Spleen (tissue), 11 donors: Measurements from ENCODE around the gene NXPH4. TPM values are rescaled to one million over a fixed set of nuclear protein-coding genes. Genes with fewer than 3 reads are reported as not detected.

Source experiments
- DNase-seq: peaks from one replicate; pipeline ENCODE4 v3.0.0-alpha.2; 2020
- H3K27ac ChIP-seq, 8 donors: fragments of 200-600 bp; sonication (generic) in 7 of 8; 1 replicate in 4 of 8; 2 replicates in 4 of 8; pipeline versions ENCODE4 v1.5.0 to v1.8.0; 2016 to 2021; ENCODE audit warnings: inconsistent platforms in 4 of 8, mild to moderate bottlenecking in 4 of 8, moderate library complexity in 1 of 8
- H3K27me3 ChIP-seq, 7 donors: fragments of 200-600 bp; sonication (generic) in 6 of 7; replicated peaks in 1 of 7; 1 replicate in 4 of 7; 2 replicates in 3 of 7; pipeline versions ENCODE4 v1.5.0 to v1.8.0; 2016 to 2021; ENCODE audit warnings: inconsistent platforms in 3 of 7, mild to moderate bottlenecking in 1 of 7
- H3K36me3 ChIP-seq, 6 donors: fragments of 200-600 bp; sonication (generic) in 5 of 6; 1 replicate in 4 of 6; 2 replicates in 2 of 6; pipeline versions ENCODE4 v1.5.0 to v1.8.0; 2016 to 2021; ENCODE audit warnings: inconsistent platforms in 2 of 6
- H3K4me1 ChIP-seq, 6 donors: fragments of 200-600 bp; sonication (generic) in 5 of 6; 1 replicate in 3 of 6; 2 replicates in 3 of 6; pipeline versions ENCODE4 v1.5.0 to v1.8.0; 2016 to 2021; ENCODE audit warnings: inconsistent platforms in 3 of 6
- H3K4me3 ChIP-seq, 8 donors: fragments of 200-600 bp; sonication (generic) in 7 of 8; 1 replicate in 4 of 8; 2 replicates in 4 of 8; pipeline versions ENCODE4 v1.5.0 to v1.8.0; 2016 to 2021; ENCODE audit warnings: inconsistent platforms in 4 of 8, mild to moderate bottlenecking in 4 of 8, moderate library complexity in 2 of 8
- H3K9me3 ChIP-seq, 8 donors: fragments of 200-600 bp; sonication (generic) in 7 of 8; 1 replicate in 4 of 8; 2 replicates in 4 of 8; pipeline versions ENCODE4 v1.5.0 to v1.8.0; 2016 to 2021; ENCODE audit warnings: inconsistent platforms in 4 of 8
- POLR2A ChIP-seq, 3 donors: fragments of 450-650 bp; IDR thresholded peaks; one replicate each; pipeline ENCODE4 v1.5.1; 2017; ENCODE audit warnings: antibody characterized with exemption in 3 of 3, mild to moderate bottlenecking in 1 of 3
- POLR2AphosphoS5 ChIP-seq, 3 donors: sonication (generic); formaldehyde crosslinking; IDR thresholded peaks; one replicate each; pipeline ENCODE4 v1.5.1; 2017; ENCODE audit warnings: antibody characterized with exemption in 3 of 3
- WGBS, 5 donors: extraction: QIAGEN DNeasy Blood & Tissue Kit in 3 of 5; methylation state at CpG; one replicate each; pipeline versions ENCODE4 v1.1.5 to v1.1.7; 2013 to 2018; 5-methylcytosine and 5-hydroxymethylcytosine counted together
- intact Hi-C: fragments of 100-400 bp; cut with DNase I; formaldehyde crosslinking; loops from one replicate; pipeline ENCODE4 v1.15.0; 2023; ENCODE audit warnings: low total_unique reads
- polyA plus RNA-seq, 3 donors: library from polyadenylated mRNA; stranded (reverse); fragments of 200-250 nt; gene quantifications; one replicate each; pipeline ENCODE4 v1.2.1, GENCODE V29; 2013
- total RNA-seq, 7 donors: library from RNA; depleted of rRNA in 3 of 7; stranded (reverse); fragments of >200 nt in 3 of 7; fragmentation: NEBNext Ultra II Directional in 4 of 7; extraction: Animal tissue kit (Norgen Biotek cat#: 25700) in 4 of 7; gene quantifications; one replicate each; pipeline versions ENCODE4 v1.1.0 to v1.2.1, GENCODE V29; 2016 to 2021
- TF ChIP-seq, protein P1 (sequence below), 11 experiments: fragments of 200-600 bp in 7 of 11; fragments of 450-650 bp in 4 of 11; sonication (generic) in 4 of 11; IDR thresholded peaks in 8 of 11; conservative IDR thresholded peaks in 3 of 11; 1 replicate in 7 of 11; 2 replicates in 4 of 11; pipeline versions ENCODE4 v1.4.0 to v1.8.0; 2016 to 2021; ENCODE audit warnings: antibody characterized with exemption in 11 of 11, inconsistent platforms in 4 of 11, mild to moderate bottlenecking in 1 of 11
- donor health status: healthy with polysubstance abuse.
- donor health status: DM: no; HTN: no; CAD: no; lungs with moderate emphysema.
- donor health status: DM: no; HTN: no; CAD: no.
- donor health status: Bipolar disorder and iron deficiency.
- donor health status: healthy.
- donor health status: DM: no; HTN: no; CAD: no.
- donor health status: DM: yes; HTN: yes; CAD: no.

The NXPH4 gene
- total and polyA plus RNA-seq, 10 donors, result 0.11 to 0.60 (median 0.23) TPM; not detected in 4

GRCh38 chr12:57218030-57218853 lies 1.6 kb downstream of the NXPH4 start:
- no peak overlapping the region for H3K27ac ChIP-seq
- peaks cover 21 to 80% (median 50%) of the 10 kb centered on the region in 6 donors for H3K4me1 ChIP-seq
- TF ChIP-seq POLR2AphosphoS5 (IDR thresholded peaks at IDR 0.05) (no peak), POLR2A (IDR thresholded peaks at IDR 0.05) (no peak)
- TF ChIP-seq, protein P1, sequence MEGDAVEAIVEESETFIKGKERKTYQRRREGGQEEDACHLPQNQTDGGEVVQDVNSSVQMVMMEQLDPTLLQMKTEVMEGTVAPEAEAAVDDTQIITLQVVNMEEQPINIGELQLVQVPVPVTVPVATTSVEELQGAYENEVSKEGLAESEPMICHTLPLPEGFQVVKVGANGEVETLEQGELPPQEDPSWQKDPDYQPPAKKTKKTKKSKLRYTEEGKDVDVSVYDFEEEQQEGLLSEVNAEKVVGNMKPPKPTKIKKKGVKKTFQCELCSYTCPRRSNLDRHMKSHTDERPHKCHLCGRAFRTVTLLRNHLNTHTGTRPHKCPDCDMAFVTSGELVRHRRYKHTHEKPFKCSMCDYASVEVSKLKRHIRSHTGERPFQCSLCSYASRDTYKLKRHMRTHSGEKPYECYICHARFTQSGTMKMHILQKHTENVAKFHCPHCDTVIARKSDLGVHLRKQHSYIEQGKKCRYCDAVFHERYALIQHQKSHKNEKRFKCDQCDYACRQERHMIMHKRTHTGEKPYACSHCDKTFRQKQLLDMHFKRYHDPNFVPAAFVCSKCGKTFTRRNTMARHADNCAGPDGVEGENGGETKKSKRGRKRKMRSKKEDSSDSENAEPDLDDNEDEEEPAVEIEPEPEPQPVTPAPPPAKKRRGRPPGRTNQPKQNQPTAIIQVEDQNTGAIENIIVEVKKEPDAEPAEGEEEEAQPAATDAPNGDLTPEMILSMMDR (IDR thresholded peaks at IDR 0.05 in 8 of 11, conservative IDR thresholded peaks at IDR 0.05 in 3 of 11), result no peak
- DNase-seq, result no peak
- H3K4me3 ChIP-seq, result no peak overlapping the region
- peaks cover 0 to 100% (median 98%) of the 10 kb centered on the region in 7 donors for H3K27me3 ChIP-seq
- 58 to 75% (median 66%) methylated on average over 5 of the region's 5 CpGs for WGBS, 5 donors
- H3K9me3 ChIP-seq, result no peaks in the 10 kb centered on the region
- intact Hi-C loops, result no loop called here
- no peaks in the 10 kb centered on the region for H3K36me3 ChIP-seq

GRCh38 chr12:57219205-57219992 lies 2.8 kb downstream of the NXPH4 start:
- TF ChIP-seq POLR2AphosphoS5 (IDR thresholded peaks at IDR 0.05), result no peak
- TF ChIP-seq, protein P1 (IDR thresholded peaks at IDR 0.05 in 8 of 11, conservative IDR thresholded peaks at IDR 0.05 in 3 of 11), result no peak
- TF ChIP-seq POLR2A (IDR thresholded peaks at IDR 0.05), result no peak
- Histone ChIP-seq H3K27me3 (peaks cover 0 to 100% (median 98%) of the 10 kb centered on the region in 7 donors), H3K36me3 (no peaks in the 10 kb centered on the region), H3K9me3 (no peaks in the 10 kb centered on the region), H3K4me1 (peaks cover 18 to 80% (median 41%) of the 10 kb centered on the region in 6 donors), H3K4me3 (no peak overlapping the region), H3K27ac (no peak overlapping the region)
- 45 to 57% (median 53%) methylated on average over 14 of the region's 14 CpGs for WGBS, 5 donors
- intact Hi-C loops, result no loop called here
- no peak for DNase-seq

GRCh38 chr12:57219993-57220754 lies 3.6 kb downstream of the NXPH4 start:
- Histone ChIP-seq H3K36me3 (no peaks in the 10 kb centered on the region), H3K4me1 (peaks cover 18 to 80% (median 41%) of the 10 kb centered on the region in 6 donors), H3K27ac (no peak overlapping the region), H3K4me3 (no peak overlapping the region), H3K9me3 (no peaks in the 10 kb centered on the region), H3K27me3 (peaks cover 0 to 100% (median 98%) of the 10 kb centered on the region in 7 donors)
- intact Hi-C loops, result no loop called here
- DNase-seq, result no peak
- WGBS, 5 donors, result 7 to 10% (median 9%) methylated on average over 29 to 38 of the region's 38 CpGs
- TF ChIP-seq, protein P1 (IDR thresholded peaks at IDR 0.05 in 8 of 11, conservative IDR thresholded peaks at IDR 0.05 in 3 of 11), result no peak
- no peak for TF ChIP-seq POLR2AphosphoS5 (IDR thresholded peaks at IDR 0.05)
- TF ChIP-seq POLR2A (IDR thresholded peaks at IDR 0.05), result no peak
